Midbrain (tissue), 1 donor: ENCODE results near the gene SHBG.
"Not testable (repeated sequence)": the region's sequence is repeated elsewhere in the genome, so short reads cannot be mapped to it uniquely, and the experiment has no call there.

ENCODE experiments used
- DNase-seq: peaks from one replicate; lab custom pipeline; 2025; lab: John Stamatoyannopoulos, UW

SHBG gene

GRCh38 chr17:7629939-7630571 lies at the start of gene SHBG:
Gene SHBG, plus strand, starts transcription at chr17:7630135. Its CDS starts 38 bp downstream, at chr17:7630173.
- DNase-seq: no peak

GRCh38 chr17:7580604-7581575 lies 49.0 kb upstream of the SHBG start:
- DNase-seq: no peak

GRCh38 chr17:7582396-7583252 lies 47.3 kb upstream of the SHBG start:
- no peak for DNase-seq

GRCh38 chr17:7583253-7584109 lies 46.5 kb upstream of the SHBG start, which contains the start of gene MPDU1:
Gene MPDU1, plus strand, starts transcription at chr17:7583852. Its CDS starts 11 bp downstream, at chr17:7583863.
- peak; percentile 98 for DNase-seq

GRCh38 chr17:7586673-7587419 lies 43.1 kb upstream of the SHBG start:
- no peak for DNase-seq

GRCh38 chr17:7587420-7588151 lies 42.3 kb upstream of the SHBG start:
- no peak for DNase-seq

- DNase-seq: no peak
Observed at GRCh38 chr17:7588553-7589203, 41.3 kb upstream of the SHBG start.

- peak; percentile 87 for DNase-seq
Observed at GRCh38 chr17:7589204-7589868, 40.6 kb upstream of the SHBG start.

GRCh38 chr17:7589891-7590691 lies 39.8 kb upstream of the SHBG start, which contains the start of gene SOX15:
Gene SOX15, minus strand, starts transcription at chr17:7590094. Its CDS starts 418 bp downstream, at chr17:7589676.
- no peak for DNase-seq

GRCh38 chr17:7590743-7591142 lies 39.2 kb upstream of the SHBG start:
- no peak for DNase-seq

- no peak for DNase-seq
Observed at GRCh38 chr17:7591596-7591995, 38.3 kb upstream of the SHBG start.

- DNase-seq: no peak
Observed at GRCh38 chr17:7592422-7593021, 37.4 kb upstream of the SHBG start.

- DNase-seq: no peak
Observed at GRCh38 chr17:7593296-7593695, 36.6 kb upstream of the SHBG start.

- DNase-seq: not testable (repeated sequence)
Observed at GRCh38 chr17:7597561-7597960, 32.4 kb upstream of the SHBG start.

GRCh38 chr17:7606280-7606679 lies 23.7 kb upstream of the SHBG start:
- DNase-seq: no peak

GRCh38 chr17:7610641-7611040 lies 19.3 kb upstream of the SHBG start:
- no peak for DNase-seq

GRCh38 chr17:7611635-7612293 lies 18.2 kb upstream of the SHBG start:
- no peak for DNase-seq
